GM19463 (cell line): ENCODE measurements around the gene PIGL.
A peak's percentile ranks its signal among the peaks of the same experiment; 100 is the strongest.

ENCODE experiments used
- ATAC-seq: cut with Tn5 transposase; IDR thresholded peaks from one replicate; pipeline ENCODE4 v1.9.1; 2021; ENCODE audit warnings: mild to moderate bottlenecking, moderate library complexity; ENCODE audit not compliant: unreplicated experiment

Gene PIGL

DNA sequence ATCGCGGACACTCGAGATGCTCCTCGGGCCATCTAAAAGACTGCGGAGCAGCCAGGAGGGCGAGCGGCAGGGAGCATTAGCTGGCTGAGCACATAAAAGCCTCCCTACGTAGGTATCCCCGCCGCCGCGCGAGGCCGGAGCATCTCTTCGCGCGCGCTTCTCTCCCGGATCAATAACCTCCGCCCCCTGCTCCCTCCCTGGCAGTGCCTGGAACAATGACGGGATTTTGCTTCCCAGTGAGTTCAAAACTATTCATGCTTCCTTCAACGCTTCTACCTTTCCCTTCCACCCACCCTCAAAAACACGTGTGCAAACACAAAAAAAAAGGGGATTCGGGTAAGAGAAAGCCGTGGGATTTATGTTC is 135.3 kb downstream of the PIGL start:
- no peak for ATAC-seq

DNA sequence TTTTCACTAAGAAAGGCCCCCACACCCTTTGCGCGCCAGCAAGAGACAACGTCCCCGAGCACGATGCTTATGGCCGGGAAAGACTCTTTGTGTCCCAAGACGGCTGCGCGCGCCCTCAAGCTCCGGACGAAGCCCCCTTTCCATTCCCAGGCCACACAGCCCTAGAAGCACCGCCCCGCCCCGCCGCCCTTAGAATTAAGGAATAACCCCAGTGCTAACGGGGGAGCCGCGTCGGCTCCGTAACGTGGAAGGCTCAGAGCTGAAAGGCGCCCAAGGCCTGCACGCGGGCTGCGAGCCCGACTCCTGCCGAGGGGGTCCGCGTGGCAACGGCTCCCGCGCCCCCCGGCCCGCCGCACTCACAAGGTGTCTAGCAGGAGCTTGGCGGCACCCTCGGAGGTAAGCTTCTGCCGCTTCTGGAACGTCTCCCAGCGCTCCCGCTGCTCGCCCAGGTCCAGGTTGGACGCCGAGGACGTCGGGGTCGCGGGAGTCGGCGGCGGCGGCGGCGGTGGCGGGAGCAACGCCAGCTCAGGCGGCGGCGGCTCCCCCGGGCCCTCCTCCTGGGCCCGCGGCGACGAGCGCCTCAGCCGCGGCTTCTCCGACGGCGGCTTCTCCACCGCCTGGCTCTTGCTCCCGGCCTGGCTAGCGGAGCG is 135.8 kb downstream of the PIGL start:
- ATAC-seq = peak; percentile 54

DNA sequence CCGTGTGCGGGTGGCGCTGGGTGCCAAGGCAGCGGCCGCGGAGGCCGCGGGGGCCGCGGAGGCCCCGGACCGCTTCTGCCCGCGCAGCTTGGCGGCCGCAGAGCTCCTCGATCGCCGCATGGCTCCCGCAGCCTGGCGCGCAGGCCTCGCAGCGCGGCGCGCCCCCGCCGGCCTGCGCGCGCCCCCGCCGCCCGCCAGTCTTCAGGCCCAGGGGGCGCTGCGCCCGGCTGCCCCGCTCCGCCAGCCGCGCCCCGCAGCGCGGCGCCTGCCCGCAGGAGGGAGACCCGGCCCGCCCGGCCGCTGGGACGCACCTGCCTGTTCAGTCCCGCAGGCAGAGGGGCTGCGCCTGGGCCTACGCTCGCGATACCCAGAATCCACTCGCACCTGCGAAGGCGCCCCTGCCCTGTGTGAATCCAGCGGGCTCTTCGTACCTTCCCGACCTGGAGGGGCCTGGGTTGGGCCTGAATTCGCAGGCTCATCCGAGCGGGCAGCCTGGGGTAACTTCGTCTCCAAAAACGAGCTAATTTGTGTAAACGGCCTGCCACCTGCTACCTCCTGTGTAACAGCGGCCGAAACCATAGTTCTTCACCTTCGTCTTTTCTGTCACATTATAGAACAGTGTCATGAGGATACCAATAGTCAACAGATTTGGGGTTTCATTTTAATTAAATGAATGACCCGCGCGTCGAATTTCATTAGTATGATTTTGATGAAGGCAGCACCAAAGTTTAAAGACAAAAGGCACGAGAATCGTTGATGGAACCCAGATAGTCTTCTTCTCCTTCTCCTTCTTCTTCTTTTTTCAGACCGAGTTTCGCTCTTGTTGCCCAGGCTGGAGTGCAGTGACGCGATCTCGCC is 136.5 kb downstream of the PIGL start, which contains the start of gene CENPV:
TSS of gene CENPV (minus strand) at position 153 of the 858 bp plus-strand sequence. CDS start at position 120, 33 bp downstream.
- peak; percentile 69 for ATAC-seq

DNA sequence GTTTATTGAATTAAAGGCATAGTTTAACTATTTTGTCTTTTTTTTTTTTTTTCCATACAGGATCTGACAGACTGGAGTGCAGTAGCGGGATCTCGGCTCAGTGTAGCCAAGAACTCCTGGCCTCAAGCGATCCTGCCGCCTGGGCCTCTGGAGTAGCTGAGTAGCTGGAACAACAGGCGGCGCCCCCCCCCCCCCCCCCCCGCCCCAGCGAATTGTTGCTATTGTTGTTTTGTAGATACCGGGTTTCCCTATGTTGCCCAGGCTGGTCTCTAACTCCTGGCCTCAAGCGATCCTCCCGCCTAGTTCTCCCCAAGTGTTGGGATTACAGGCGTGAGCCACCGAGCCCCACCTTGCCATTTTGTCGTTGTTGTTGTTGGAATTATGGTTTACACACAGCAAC is 137.6 kb downstream of the PIGL start:
- ATAC-seq = no peak

DNA sequence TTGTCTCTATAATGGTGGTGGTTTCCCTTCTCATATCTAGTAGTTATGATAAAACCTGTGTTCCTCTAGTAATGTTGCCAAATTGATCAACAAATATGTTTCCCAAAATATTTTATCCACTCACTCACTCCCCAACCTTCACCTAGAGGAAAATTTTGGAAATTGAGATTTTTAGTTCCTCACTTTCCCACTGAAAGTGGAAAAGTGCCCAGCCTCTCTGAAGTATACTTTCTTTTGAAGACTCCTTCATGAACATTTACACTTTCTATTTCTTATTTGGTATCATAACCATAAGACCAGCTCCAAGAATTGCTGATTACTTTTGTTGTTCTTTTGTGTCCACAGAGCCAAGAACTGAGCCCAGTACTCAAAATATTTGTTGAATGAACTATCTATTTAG is 141.4 kb downstream of the PIGL start:
- no peak for ATAC-seq

DNA sequence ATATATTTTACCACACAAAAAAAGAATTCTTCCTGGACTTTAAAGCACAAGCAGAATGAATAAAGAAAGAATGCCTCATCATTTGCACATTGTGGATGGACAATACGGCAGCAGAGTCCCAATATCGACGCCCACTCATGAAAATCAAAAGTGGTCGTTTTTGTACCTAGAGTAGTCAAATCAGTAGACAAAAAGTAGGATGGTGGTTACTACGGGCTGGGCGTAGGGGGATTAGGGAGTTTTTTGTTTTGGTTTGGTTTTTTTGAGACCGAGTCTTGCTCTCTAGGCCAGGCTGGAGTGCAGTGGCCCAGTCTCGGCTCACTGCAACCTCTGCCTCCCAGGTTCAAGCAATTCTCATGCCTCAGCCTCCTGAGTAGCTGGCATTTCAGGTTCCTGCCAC is 144.9 kb downstream of the PIGL start:
- ATAC-seq = no peak

DNA sequence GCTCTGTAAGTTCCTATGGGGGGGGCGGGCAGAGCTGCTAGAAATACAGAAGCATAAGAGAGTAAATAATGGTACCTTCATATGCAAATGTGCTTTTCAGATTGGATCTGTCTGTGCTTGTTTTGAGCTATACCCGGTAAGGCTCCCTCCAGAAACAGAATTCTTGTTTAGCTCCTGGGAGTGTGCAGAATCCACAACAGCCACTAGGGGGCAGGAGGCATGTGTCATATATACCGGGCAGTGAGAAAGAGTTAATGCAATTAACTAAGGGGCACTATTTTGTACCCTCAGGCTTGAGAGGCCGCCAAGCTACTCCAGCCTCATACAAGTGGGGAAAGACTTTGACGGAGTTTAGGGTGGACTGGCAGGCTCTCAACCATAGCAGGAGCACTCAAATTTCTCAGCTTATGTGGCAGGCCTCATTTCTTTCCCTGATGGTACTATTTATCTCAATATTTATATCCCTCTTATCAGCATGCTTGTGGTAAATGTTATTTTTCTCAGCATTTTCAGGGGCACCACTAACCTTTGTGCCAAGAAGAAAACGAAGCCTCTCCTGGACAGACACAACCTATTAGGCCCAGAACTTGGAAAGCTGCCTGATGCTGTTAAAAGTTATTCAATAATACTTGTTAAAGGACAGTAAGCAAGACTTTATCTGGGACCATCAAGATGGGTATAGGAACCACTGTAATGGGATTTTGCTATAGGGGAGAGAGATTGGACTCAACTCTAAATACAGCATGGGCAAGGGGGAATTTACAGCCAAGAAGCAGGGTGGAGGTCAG is 146.9 kb downstream of the PIGL start:
- no peak for ATAC-seq

DNA sequence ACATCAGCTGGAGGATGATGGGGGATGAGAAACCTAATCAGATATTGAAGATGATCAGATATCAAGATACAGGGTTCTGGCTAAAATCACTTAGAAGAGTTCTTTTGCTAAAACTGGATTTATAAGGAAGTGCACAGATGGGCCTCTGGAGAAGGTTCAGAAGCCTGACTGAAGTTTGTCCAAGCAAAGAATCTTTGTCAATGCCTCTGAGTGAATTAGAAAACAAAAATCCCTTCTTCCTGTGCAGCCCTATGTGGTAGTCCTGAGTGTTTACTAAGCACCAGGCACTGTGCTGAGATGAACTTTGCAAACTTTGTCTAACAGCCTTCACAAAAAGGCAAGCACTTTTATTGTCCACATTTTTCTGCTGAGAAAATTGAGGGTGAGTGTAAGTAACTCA is 147.6 kb downstream of the PIGL start:
- ATAC-seq = no peak

DNA sequence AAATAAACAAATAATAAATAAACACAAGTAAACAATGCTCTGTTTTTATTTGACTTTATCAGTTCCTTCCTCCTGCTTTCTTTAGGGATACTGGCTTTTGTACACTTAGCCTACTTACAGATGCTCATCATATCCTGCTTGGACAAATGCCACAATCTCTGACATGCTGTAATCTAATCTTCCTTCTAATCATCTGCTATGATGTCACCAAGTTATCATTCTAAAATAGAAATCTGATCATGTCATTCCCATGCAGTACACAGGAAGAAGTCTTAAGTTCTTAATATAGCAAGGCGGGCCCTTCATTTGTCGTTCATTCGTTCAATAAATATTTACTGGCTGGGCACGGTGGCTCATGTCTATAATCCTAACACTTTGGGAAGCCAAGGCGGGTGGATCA is 154.7 kb downstream of the PIGL start:
- no peak for ATAC-seq

DNA sequence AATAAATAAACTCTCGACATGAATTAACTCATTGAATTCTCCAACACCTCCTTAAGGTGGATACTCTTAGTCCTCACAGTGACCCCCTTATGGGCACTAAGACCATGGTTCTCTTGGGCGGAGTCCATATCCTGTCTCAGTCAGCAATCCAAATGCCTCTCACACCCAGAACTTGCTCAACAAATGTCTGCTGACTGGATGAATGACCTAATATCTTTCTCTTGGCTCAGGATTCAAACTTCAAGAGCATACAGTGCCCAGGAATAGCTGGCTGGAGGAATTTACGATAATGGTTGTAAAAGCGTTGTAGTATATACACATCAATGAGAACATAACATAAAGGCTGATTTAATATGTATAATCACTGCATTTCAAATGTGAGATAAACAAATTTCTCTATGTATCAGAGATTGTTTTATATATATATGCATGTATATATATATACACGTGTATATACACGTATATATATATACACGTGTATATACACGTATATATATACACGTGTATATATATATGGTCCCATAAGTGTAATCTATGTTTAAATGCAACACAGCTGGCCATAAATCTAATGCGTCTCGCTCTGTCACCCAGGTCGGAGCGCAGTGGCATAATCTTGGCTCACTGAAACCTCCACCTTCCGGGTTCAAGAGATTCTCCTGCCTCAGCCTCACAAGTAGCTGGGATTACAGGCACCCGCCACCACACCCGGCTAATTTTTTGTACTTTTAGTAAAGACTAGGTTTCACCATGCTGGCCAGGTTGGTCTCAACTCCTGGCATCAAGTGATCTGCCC is 157.3 kb downstream of the PIGL start:
- ATAC-seq = no peak
